Body of pancreas (tissue), 4 donors: ENCODE data around the gene BICRA. TPM values are rescaled to one million over a fixed set of nuclear protein-coding genes. Genes with fewer than 3 reads are reported as not detected.

Experiments used
- ATAC-seq: fragments of 150-250 bp; one replicate; pipeline ENCODE4 v1.9.1; 2016
- DNase-seq, 4 donors: peaks; one replicate each; pipeline ENCODE4 v3.0.0-alpha.2; 2019
- H3K27ac ChIP-seq, 4 donors: fragments of 200-600 bp; sonication (generic); 1 replicate in 3 of 4; 2 replicates in 1 of 4; pipeline versions ENCODE4 v1.5.1 to v1.6.1; 2016 to 2019; ENCODE audit warnings: mild to moderate bottlenecking in 1 of 4, mixed read lengths in 1 of 4, moderate library complexity in 1 of 4
- H3K27me3 ChIP-seq, 2 donors: fragments of 200-600 bp; sonication (generic); one replicate each; pipeline ENCODE4 v1.6.0; 2016; ENCODE audit warnings: mild to moderate bottlenecking in 1 of 2
- H3K36me3 ChIP-seq, 2 donors: fragments of 200-600 bp; sonication (generic); replicated peaks in 1 of 2; 2 replicates each; pipeline ENCODE4 v1.5.1; 2016; ENCODE audit warnings: low read depth in 2 of 2; ENCODE audit not compliant: insufficient read depth in 1 of 2
- H3K4me1 ChIP-seq: fragments of 200-600 bp; sonication (generic); one replicate; pipeline ENCODE4 v1.6.0; 2016
- H3K4me3 ChIP-seq, 2 donors: fragments of 200-600 bp; sonication (generic); 1 replicate in 1 of 2; 2 replicates in 1 of 2; pipeline ENCODE4 v1.5.1; 2016 to 2019
- H3K9me3 ChIP-seq, 3 donors: fragments of 200-600 bp; sonication (generic); 1 replicate in 2 of 3; 2 replicates in 1 of 3; pipeline ENCODE4 v1.5.1; 2016
- CTCF ChIP-seq, 7 experiments: fragments of 450-650 bp in 4 of 7; fragments of 200-600 bp in 3 of 7; sonication (generic) in 3 of 7; IDR thresholded peaks; one replicate each; pipeline ENCODE4 v1.5.1; 2016 to 2019; ENCODE audit warnings: antibody characterized with exemption in 7 of 7
- POLR2A ChIP-seq, 3 donors: fragments of 450-650 bp; IDR thresholded peaks; one replicate each; pipeline ENCODE4 v1.6.1; 2016; ENCODE audit warnings: antibody characterized with exemption in 3 of 3, mild to moderate bottlenecking in 2 of 3
- WGBS, 2 donors: methylation state at CpG; one replicate each; pipeline ENCODE4 v1.1.5; 2017; 5-methylcytosine and 5-hydroxymethylcytosine counted together
- intact Hi-C: fragments of 100-400 bp; cut with DNase I; formaldehyde crosslinking; loops from one replicate; pipeline ENCODE4 v1.15.1; 2023
- total RNA-seq, 2 donors: library from RNA; depleted of rRNA; stranded (reverse); fragments of >200 nt; gene quantifications; one replicate each; pipeline ENCODE4 v1.1.0, GENCODE V29; 2016

The BICRA gene
- total RNA-seq, 2 donors from 2014 or later, result 2.6 to 26.4 TPM

GRCh38 chr19:47671499-47671898, 62.6 kb downstream of the BICRA start:
- intact Hi-C loops, result no loop called here
- DNase-seq (no peak), ATAC-seq (no peak)
- 96 to 97% methylated on average over 2 of the region's 2 CpGs for WGBS, 2 donors
- H3K9me3 ChIP-seq, result no peaks in the 10 kb centered on the region
- no peaks in the 10 kb centered on the region for H3K27me3 ChIP-seq
- no peak overlapping the region for H3K4me3 ChIP-seq
- H3K27ac ChIP-seq, result no peak overlapping the region
- no peak for TF ChIP-seq POLR2A (IDR thresholded peaks at IDR 0.05)
- TF ChIP-seq CTCF (IDR thresholded peaks at IDR 0.05), result no peak
- no peaks in the 10 kb centered on the region for H3K4me1 ChIP-seq
- no peaks in the 10 kb centered on the region for H3K36me3 ChIP-seq

GRCh38 chr19:47673426-47673825, 64.5 kb downstream of the BICRA start:
- DNase-seq, result no peak
- peaks cover 0 to 4% of the 10 kb centered on the region in 2 donors for H3K36me3 ChIP-seq

GRCh38 chr19:47674548-47674947, 65.6 kb downstream of the BICRA start:
- Histone ChIP-seq H3K36me3 (peaks cover 0 to 4% of the 10 kb centered on the region in 2 donors), H3K4me3 (no peak overlapping the region), H3K27me3 (no peaks in the 10 kb centered on the region), H3K9me3 (no peaks in the 10 kb centered on the region), H3K4me1 (no peaks in the 10 kb centered on the region), H3K27ac (no peak overlapping the region)
- ATAC-seq (no peak), DNase-seq (no peak)
- TF ChIP-seq POLR2A (IDR thresholded peaks at IDR 0.05) (no peak), CTCF (IDR thresholded peaks at IDR 0.05) (no peak)
- 81 to 94% methylated on average over 4 to 5 of the region's 5 CpGs for WGBS, 2 donors
- intact Hi-C loops, result no loop called here

More at GRCh38 chr19:47673426-47673825, 64.5 kb downstream of the BICRA start:
- no peaks in the 10 kb centered on the region for H3K9me3 ChIP-seq
- WGBS, 2 donors, result 92 to 95% methylated on average over 6 to 7 of the region's 7 CpGs
- H3K27me3 ChIP-seq, result no peaks in the 10 kb centered on the region
- intact Hi-C loops, result no loop called here
- TF ChIP-seq POLR2A (IDR thresholded peaks at IDR 0.05) (no peak), CTCF (IDR thresholded peaks at IDR 0.05) (no peak)
- H3K4me3 ChIP-seq, result no peak overlapping the region
- no peak overlapping the region for H3K27ac ChIP-seq
- H3K4me1 ChIP-seq, result no peaks in the 10 kb centered on the region
- no peak for ATAC-seq

GRCh38 chr19:47675271-47675670, 66.3 kb downstream of the BICRA start:
- no peaks in the 10 kb centered on the region for H3K4me1 ChIP-seq
- ATAC-seq, result no peak
- H3K4me3 ChIP-seq, result no peak overlapping the region
- H3K27me3 ChIP-seq, result no peaks in the 10 kb centered on the region
- 90 to 92% methylated on average over 5 to 12 of the region's 12 CpGs for WGBS, 2 donors
- peaks cover 0 to 4% of the 10 kb centered on the region in 2 donors for H3K36me3 ChIP-seq
- intact Hi-C loops, result no loop called here
- no peaks in the 10 kb centered on the region for H3K9me3 ChIP-seq
- TF ChIP-seq POLR2A (IDR thresholded peaks at IDR 0.05), result no peak
- TF ChIP-seq CTCF (IDR thresholded peaks at IDR 0.05), result no peak
- no peak for DNase-seq
- H3K27ac ChIP-seq, result no peak overlapping the region

GRCh38 chr19:47675859-47676258, 66.9 kb downstream of the BICRA start:
- TF ChIP-seq POLR2A (IDR thresholded peaks at IDR 0.05) (no peak), CTCF (IDR thresholded peaks at IDR 0.05) (no peak)
- intact Hi-C loops, result no loop called here
- Histone ChIP-seq H3K36me3 (peaks cover 0 to 6% of the 10 kb centered on the region in 2 donors), H3K9me3 (no peaks in the 10 kb centered on the region), H3K27ac (no peak overlapping the region), H3K4me3 (no peak overlapping the region), H3K4me1 (no peaks in the 10 kb centered on the region), H3K27me3 (no peaks in the 10 kb centered on the region)
- DNase-seq (no peak), ATAC-seq (no peak)
- 89 to 98% methylated on average over 5 to 8 of the region's 8 CpGs for WGBS, 2 donors
